Transverse colon (tissue), 4 donors: ENCODE data around the gene HIBCH. TPM values are rescaled to one million over a fixed set of nuclear protein-coding genes. Genes with fewer than 3 reads are reported as not detected.
A peak's percentile ranks its signal among the peaks of the same experiment; 100 is the strongest.
"Not testable (repeated sequence)": the region's sequence is repeated elsewhere in the genome, so short reads cannot be mapped to it uniquely, and the experiment has no call there.

Source experiments
- DNase-seq: peaks from one replicate; pipeline ENCODE4 v3.0.0-alpha.2; 2019
- H3K27ac ChIP-seq, 4 donors: fragments of 200-600 bp; sonication (generic); 2 replicates each; pipeline ENCODE4 v1.5.1; 2016 to 2018; ENCODE audit warnings: inconsistent platforms in 4 of 4
- H3K27me3 ChIP-seq: fragments of 200-600 bp; sonication (generic); 2 replicates; pipeline ENCODE4 v1.5.1; 2017; ENCODE audit warnings: inconsistent platforms
- H3K36me3 ChIP-seq, 4 donors: fragments of 200-600 bp; sonication (generic); 2 replicates each; pipeline ENCODE4 v1.5.1; 2017 to 2019; ENCODE audit warnings: inconsistent platforms in 4 of 4
- H3K4me1 ChIP-seq, 4 donors: fragments of 200-600 bp; sonication (generic); 2 replicates each; pipeline ENCODE4 v1.5.1; 2017 to 2020; ENCODE audit warnings: inconsistent platforms in 4 of 4
- H3K4me3 ChIP-seq, 4 donors: fragments of 200-600 bp; sonication (generic); 1 replicate in 1 of 4; 2 replicates in 3 of 4; pipeline versions ENCODE4 v1.5.1 to v1.6.1; 2017 to 2019; ENCODE audit warnings: inconsistent platforms in 4 of 4
- H3K9me3 ChIP-seq, 2 donors: fragments of 200-600 bp; sonication (generic); 2 replicates each; pipeline ENCODE4 v1.5.1; 2017 to 2019; ENCODE audit warnings: inconsistent platforms in 2 of 2
- CTCF ChIP-seq, 5 experiments: fragments of 200-600 bp in 3 of 5; fragments of 450-650 bp in 2 of 5; sonication (generic) in 3 of 5; IDR thresholded peaks; 1 replicate in 2 of 5; 2 replicates in 3 of 5; pipeline ENCODE4 v1.5.1; 2016 to 2017; ENCODE audit warnings: antibody characterized with exemption in 5 of 5, inconsistent platforms in 3 of 5, mild to moderate bottlenecking in 2 of 5, moderate library complexity in 1 of 5
- EP300 ChIP-seq: sonication (generic); formaldehyde crosslinking; IDR thresholded peaks from one replicate; pipeline ENCODE4 v1.6.1; 2017; ENCODE audit warnings: antibody characterized with exemption, low read depth
- POLR2A ChIP-seq: fragments of 450-650 bp; IDR thresholded peaks from one replicate; pipeline ENCODE4 v1.6.1; 2016; ENCODE audit warnings: antibody characterized with exemption, mild to moderate bottlenecking, moderate library complexity
- POLR2AphosphoS5 ChIP-seq, 3 donors: sonication (generic); formaldehyde crosslinking; IDR thresholded peaks; one replicate each; pipeline ENCODE4 v1.6.1; 2016; ENCODE audit warnings: antibody characterized with exemption in 3 of 3
- WGBS, 2 donors: methylation state at CpG; one replicate each; pipeline ENCODE4 v1.1.5; 2018; ENCODE audit warnings: low coverage in 1 of 2; 5-methylcytosine and 5-hydroxymethylcytosine counted together
- in situ Hi-C, 4 donors: fragments of 200-750 bp; cut with MboI; loops; one replicate each; pipeline versions ENCODE4 v1.15.0 to v1.15.1; 2017; ENCODE audit warnings: low sequenced_read_pairs in 3 of 4, low pct_ligation_motif_present in 1 of 4, low pct_unique_long_range_greater_than_20kb in 1 of 4
- intact Hi-C: fragments of 100-400 bp; cut with DNase I; formaldehyde crosslinking; loops from one replicate; pipeline ENCODE4 v1.15.1; 2023; ENCODE audit warnings: low total_unique reads
- total RNA-seq, 4 donors: library from RNA; depleted of rRNA; stranded (reverse); fragments of >200 nt; gene quantifications; one replicate each; pipeline ENCODE4 v1.1.0, GENCODE V29; 2016

The HIBCH gene
- total RNA-seq, 4 donors from 2014 or later = 6.0 to 33.0 (median 19.8) TPM

GRCh38 chr2:190362894-190363293, 43.3 kb upstream of the HIBCH start:
- no peaks in the 10 kb centered on the region for H3K9me3 ChIP-seq
- peaks cover 2 to 28% (median 11%) of the 10 kb centered on the region in 4 donors for H3K4me1 ChIP-seq
- peaks cover 0 to 13% (median 0%) of the 10 kb centered on the region in 4 donors for H3K36me3 ChIP-seq
- WGBS, 2 donors = 94% methylated on average over 1 of the region's 1 CpG; no CpG with 5 or more reads in 1 of the 2 donors
- TF ChIP-seq EP300 (no peak), POLR2A (no peak), POLR2AphosphoS5 (IDR thresholded peaks at IDR 0.05) (no peak), CTCF (IDR thresholded peaks at IDR 0.05) (no peak)
- in situ Hi-C loops (loop anchor here in 2 of 4 donors (10.0 to 25.0 kb wide), 2 partner anchors 276 to 278 kb away; no protein-coding TSS in a partner anchor), intact Hi-C loops (no loop called here)
- H3K27me3 ChIP-seq = no peaks in the 10 kb centered on the region
- H3K4me3 ChIP-seq = no peak overlapping the region
- no peak overlapping the region for H3K27ac ChIP-seq
- DNase-seq = no peak

GRCh38 chr2:190361572-190361971, 41.9 kb upstream of the HIBCH start:
- no peak for DNase-seq
- Histone ChIP-seq H3K27me3 (no peaks in the 10 kb centered on the region), H3K4me3 (no peak overlapping the region), H3K27ac (no peak overlapping the region), H3K36me3 (peaks cover 0 to 6% (median 0%) of the 10 kb centered on the region in 4 donors), H3K4me1 (peaks cover 2 to 33% (median 14%) of the 10 kb centered on the region in 4 donors), H3K9me3 (no peaks in the 10 kb centered on the region)
- intact Hi-C loops (no loop called here), in situ Hi-C loops (loop anchor here in 2 of 4 donors (10.0 to 25.0 kb wide), 2 partner anchors 274 to 277 kb away; no protein-coding TSS in a partner anchor)
- WGBS, 2 donors = 75 to 77% methylated on average over 2 of the region's 2 CpGs
- TF ChIP-seq EP300 = no peak
- TF ChIP-seq POLR2AphosphoS5 (IDR thresholded peaks at IDR 0.05) = no peak
- no peak for TF ChIP-seq POLR2A
- TF ChIP-seq CTCF (IDR thresholded peaks at IDR 0.05) = no peak

- intact Hi-C loops = no loop called here
- 89 to 91% methylated on average over 3 of the region's 3 CpGs for WGBS, 2 donors
- in situ Hi-C loops = loop anchor here in 2 of 4 donors (10.0 to 25.0 kb wide), 2 partner anchors 274 to 276 kb away; no protein-coding TSS in a partner anchor
Observed at GRCh38 chr2:190360965-190361364, 41.3 kb upstream of the HIBCH start.

GRCh38 chr2:190360561-190360960, 40.9 kb upstream of the HIBCH start:
- in situ Hi-C loops = loop anchor here in 2 of 4 donors (10.0 to 25.0 kb wide), 2 partner anchors 273 to 276 kb away; no protein-coding TSS in a partner anchor
- TF ChIP-seq CTCF (IDR thresholded peaks at IDR 0.05) (no peak), POLR2AphosphoS5 (IDR thresholded peaks at IDR 0.05) (no peak), EP300 (no peak), POLR2A (no peak)
- Histone ChIP-seq H3K9me3 (no peaks in the 10 kb centered on the region), H3K27me3 (no peaks in the 10 kb centered on the region), H3K4me3 (no peak overlapping the region), H3K4me1 (peaks cover 2 to 42% (median 20%) of the 10 kb centered on the region in 4 donors), H3K36me3 (peaks cover 0 to 3% (median 0%) of the 10 kb centered on the region in 4 donors), H3K27ac (peak overlapping the region in 3 of 4 donors; percentile 80 to 86 (median 82))
- DNase-seq = no peak
- intact Hi-C loops = no loop called here

More at GRCh38 chr2:190360965-190361364, 41.3 kb upstream of the HIBCH start:
- no peaks in the 10 kb centered on the region for H3K9me3 ChIP-seq
- peaks cover 2 to 39% (median 20%) of the 10 kb centered on the region in 4 donors for H3K4me1 ChIP-seq
- H3K27me3 ChIP-seq = no peaks in the 10 kb centered on the region
- DNase-seq = no peak
- no peak overlapping the region for H3K27ac ChIP-seq
- TF ChIP-seq POLR2AphosphoS5 (IDR thresholded peaks at IDR 0.05) (no peak), CTCF (IDR thresholded peaks at IDR 0.05) (no peak), EP300 (no peak), POLR2A (no peak)
- H3K36me3 ChIP-seq = peaks cover 0 to 6% (median 0%) of the 10 kb centered on the region in 4 donors
- no peak overlapping the region for H3K4me3 ChIP-seq

DNA sequence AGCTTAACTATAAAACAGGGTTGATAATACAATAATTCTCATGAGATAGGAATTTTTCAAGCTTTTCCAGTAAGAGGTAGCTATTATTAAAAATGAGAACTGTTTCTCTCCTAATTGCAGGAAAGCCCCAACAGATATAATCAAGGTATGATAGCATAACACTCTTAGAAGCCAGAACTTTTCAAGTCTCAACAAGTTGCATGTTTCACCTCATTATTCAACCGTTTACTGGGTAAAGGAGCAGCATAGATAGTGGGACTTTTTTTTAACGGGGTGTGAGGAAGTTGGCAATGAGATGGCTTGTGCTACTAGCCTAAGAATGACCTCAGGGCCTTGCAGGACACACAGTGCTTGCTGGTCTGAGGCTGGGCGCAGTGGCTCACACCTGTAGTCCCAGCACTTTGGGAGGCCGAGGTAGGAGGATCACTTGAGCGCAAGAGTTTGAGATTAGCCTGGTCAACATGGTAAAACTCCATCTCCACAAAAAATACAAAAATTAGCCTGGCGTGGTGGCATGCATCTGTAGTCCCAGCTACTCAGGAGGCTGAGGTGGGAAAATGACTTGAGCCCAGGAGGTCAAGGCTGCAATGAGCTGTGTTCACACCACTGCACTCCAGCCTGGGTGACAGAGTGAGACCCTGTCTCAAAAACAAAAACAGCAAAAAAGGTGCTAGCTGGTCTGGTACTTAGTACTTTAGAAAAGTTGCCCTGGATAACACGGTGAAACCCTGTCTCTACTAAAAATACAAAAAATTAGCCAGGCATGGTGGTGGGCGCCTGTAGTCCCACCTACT, 39.2 kb upstream of the HIBCH start:
- H3K27me3 ChIP-seq, DNase-seq, H3K36me3 ChIP-seq, intact Hi-C loops, H3K9me3 ChIP-seq, H3K4me3 ChIP-seq: not testable (repeated sequence)
- WGBS, 2 donors = 59 to 91% methylated on average over 2 to 8 of the region's 8 CpGs
- in situ Hi-C loops = loop anchor here in 1 of 4 donors (25.0 kb wide), 1 partner anchor 272 kb away; no protein-coding TSS in a partner anchor
- peaks cover 2 to 42% (median 20%) of the 10 kb centered on the region in 4 donors for H3K4me1 ChIP-seq
- peak overlapping the region; percentile 73 to 86 (median 81) for H3K27ac ChIP-seq
